Common myeloid progenitor, CD34-positive (primary cell): Measurements from ENCODE around the gene ERGIC1.

ENCODE experiments used
- CTCF ChIA-PET: fragments of 350-600 bp; sonication (Branson Sonifier 250); formaldehyde crosslinking; loops from one replicate; lab custom pipeline; 2021; ENCODE audit warnings: antibody characterized with exemption; lab: Charles Lee
- POLR2A ChIA-PET: fragments of 350-600 bp; sonication (Branson Sonifier 250); formaldehyde crosslinking; loops from one replicate; lab custom pipeline; 2021; ENCODE audit warnings: antibody characterized with exemption; lab: Charles Lee
- DNase-seq, 3 donors: peaks; one replicate each; pipeline versions ENCODE4 v3.0.0 to v3.0.0-alpha.2; 2013
- H3K27ac ChIP-seq, 2 experiments: 1 replicate in 1 of 2; 2 replicates in 1 of 2; pipeline ENCODE4 v1.7.0; 2013; ENCODE audit warnings: inconsistent platforms in 2 of 2, low read length in 2 of 2, mild to moderate bottlenecking in 2 of 2, low read depth in 1 of 2, moderate library complexity in 1 of 2; ENCODE audit not compliant: severe bottlenecking in 2 of 2, insufficient read depth in 1 of 2, poor library complexity in 1 of 2
- H3K27me3 ChIP-seq, 5 experiments: replicated peaks in 2 of 5; 1 replicate in 3 of 5; 2 replicates in 2 of 5; pipeline versions ENCODE4 v1.6.1 to v1.7.0; 2013; ENCODE audit warnings: low read length in 4 of 5, mild to moderate bottlenecking in 2 of 5, moderate library complexity in 2 of 5, inconsistent platforms in 1 of 5; ENCODE audit not compliant: insufficient read depth in 5 of 5, control insufficient read depth in 4 of 5
- H3K36me3 ChIP-seq, 4 experiments: 1 replicate in 2 of 4; 2 replicates in 2 of 4; pipeline versions ENCODE4 v1.6.1 to v1.7.0; 2013; ENCODE audit warnings: low read length in 3 of 4, control low read depth in 1 of 4, mild to moderate bottlenecking in 1 of 4; ENCODE audit not compliant: control insufficient read depth in 4 of 4, insufficient read depth in 4 of 4
- H3K4me1 ChIP-seq, 4 experiments: 1 replicate in 3 of 4; 2 replicates in 1 of 4; pipeline versions ENCODE4 v1.6.1 to v1.7.1; 2013; ENCODE audit warnings: low read length in 3 of 4, mild to moderate bottlenecking in 3 of 4, control low read depth in 1 of 4, inconsistent platforms in 1 of 4, moderate library complexity in 1 of 4; ENCODE audit not compliant: control insufficient read depth in 4 of 4, insufficient read depth in 4 of 4; ENCODE audit errors: control extremely low read depth in 1 of 4
- H3K4me3 ChIP-seq, 7 experiments: 1 replicate in 4 of 7; 2 replicates in 3 of 7; pipeline versions ENCODE4 v1.5.1 to v1.7.0; 2013; ENCODE audit warnings: mild to moderate bottlenecking in 7 of 7, low read length in 6 of 7, moderate library complexity in 6 of 7, inconsistent platforms in 2 of 7, low read depth in 2 of 7, control low read depth in 1 of 7; ENCODE audit not compliant: insufficient read depth in 4 of 7, control insufficient read depth in 1 of 7; ENCODE audit errors: extremely low read depth in 1 of 7
- H3K9me3 ChIP-seq, 5 experiments: 1 replicate in 4 of 5; 2 replicates in 1 of 5; pipeline versions ENCODE4 v1.6.1 to v1.7.1; 2013; ENCODE audit warnings: low read length in 4 of 5, mild to moderate bottlenecking in 2 of 5, inconsistent platforms in 1 of 5, low read depth in 1 of 5, moderate library complexity in 1 of 5; ENCODE audit not compliant: control insufficient read depth in 4 of 5, insufficient read depth in 2 of 5; ENCODE audit errors: control extremely low read depth in 1 of 5
- WGBS: methylation state at CpG from one replicate; pipeline ENCODE4 v1.1.5; 2013; ENCODE audit not compliant: insufficient coverage; 5-methylcytosine and 5-hydroxymethylcytosine counted together

Gene ERGIC1

GRCh38 chr5:172949426-172949825 is 115.4 kb downstream of the ERGIC1 start:
- peaks cover 18 to 74% (median 47%) of the 10 kb centered on the region in 4 experiments for H3K36me3 ChIP-seq
- WGBS = 94% methylated on average over 2 of the region's 3 CpGs
- H3K9me3 ChIP-seq = no peaks in the 10 kb centered on the region
- CTCF ChIA-PET = interaction anchor here (2.4 kb wide), 1 partner anchor 16 kb away, joined by 7 read pairs; no protein-coding TSS in a partner anchor
- no peaks in the 10 kb centered on the region for H3K27me3 ChIP-seq
- no peak overlapping the region for H3K27ac ChIP-seq
- DNase-seq = no peak
- H3K4me1 ChIP-seq = no peaks in the 10 kb centered on the region
- POLR2A ChIA-PET = no interaction called here
- no peak overlapping the region for H3K4me3 ChIP-seq

GRCh38 chr5:172950176-172950965 is 116.3 kb downstream of the ERGIC1 start:
- H3K4me1 ChIP-seq = peaks cover 0 to under 1% (median under 1%) of the 10 kb centered on the region in 4 experiments
- CTCF ChIA-PET = interaction anchor here (0.6 to 2.4 kb wide), 3 partner anchors 17 to 243 kb away, joined by 3 to 7 read pairs (median 3); no protein-coding TSS in a partner anchor
- no peak overlapping the region for H3K4me3 ChIP-seq
- H3K36me3 ChIP-seq = peaks cover 18 to 65% (median 41%) of the 10 kb centered on the region in 4 experiments
- H3K27ac ChIP-seq = no peak overlapping the region
- H3K27me3 ChIP-seq = no peaks in the 10 kb centered on the region
- POLR2A ChIA-PET = no interaction called here
- DNase-seq = no peak
- WGBS = 100% methylated on average over 7 of the region's 12 CpGs
- H3K9me3 ChIP-seq = no peaks in the 10 kb centered on the region

- ChIA-PET CTCF (interaction anchor here (0.6 to 2.4 kb wide), 4 partner anchors 12 to 239 kb away, joined by 3 to 8 read pairs (median 5); no protein-coding TSS in a partner anchor), POLR2A (no interaction called here)
- 83% methylated on average over 11 of the region's 11 CpGs for WGBS
- no peak overlapping the region for H3K4me3 ChIP-seq
- peaks cover 18 to 54% (median 32%) of the 10 kb centered on the region in 4 experiments for H3K36me3 ChIP-seq
- H3K4me1 ChIP-seq = peaks cover 0 to 3% (median 1%) of the 10 kb centered on the region in 4 experiments
- H3K9me3 ChIP-seq = no peaks in the 10 kb centered on the region
- DNase-seq = no peak
- H3K27ac ChIP-seq = no peak overlapping the region
- no peaks in the 10 kb centered on the region for H3K27me3 ChIP-seq
Measured at GRCh38 chr5:172951371-172952033, 117.5 kb downstream of the ERGIC1 start.

- H3K27ac ChIP-seq = no peak overlapping the region
Measured at GRCh38 chr5:172952034-172952511, 118.0 kb downstream of the ERGIC1 start.

GRCh38 chr5:172953776-172954675 is 120.0 kb downstream of the ERGIC1 start:
- ChIA-PET POLR2A (no interaction called here), CTCF (interaction anchor here (0.7 to 1.5 kb wide), 6 partner anchors 10 to 247 kb away, joined by 3 read pairs; no protein-coding TSS in a partner anchor)
- Histone ChIP-seq H3K4me1 (peaks cover 3 to 18% (median 11%) of the 10 kb centered on the region in 4 experiments), H3K9me3 (no peaks in the 10 kb centered on the region), H3K36me3 (peaks cover 10 to 30% (median 19%) of the 10 kb centered on the region in 4 experiments), H3K27ac (no peak overlapping the region), H3K27me3 (no peaks in the 10 kb centered on the region), H3K4me3 (no peak overlapping the region)
- WGBS = 81% methylated on average over 10 of the region's 15 CpGs
- DNase-seq = peak in 1 of 3 donors; percentile 16

More at GRCh38 chr5:172952034-172952511, 118.0 kb downstream of the ERGIC1 start:
- ChIA-PET CTCF (interaction anchor here (0.6 to 1.6 kb wide), 3 partner anchors 12 to 240 kb away, joined by 3 to 8 read pairs (median 3); no protein-coding TSS in a partner anchor), POLR2A (no interaction called here)
- DNase-seq = no peak
- peaks cover 0 to 5% (median 3%) of the 10 kb centered on the region in 4 experiments for H3K4me1 ChIP-seq
- H3K4me3 ChIP-seq = no peak overlapping the region
- H3K9me3 ChIP-seq = no peaks in the 10 kb centered on the region
- peaks cover 18 to 49% (median 29%) of the 10 kb centered on the region in 4 experiments for H3K36me3 ChIP-seq
- H3K27me3 ChIP-seq = no peaks in the 10 kb centered on the region
- 100% methylated on average over 2 of the region's 4 CpGs for WGBS

- WGBS = 89% methylated on average over 5 of the region's 8 CpGs
- H3K4me3 ChIP-seq = no peak overlapping the region
- H3K9me3 ChIP-seq = no peaks in the 10 kb centered on the region
- H3K27me3 ChIP-seq = no peaks in the 10 kb centered on the region
- DNase-seq = no peak
- POLR2A ChIA-PET = no interaction called here
- H3K36me3 ChIP-seq = peaks cover 10 to 23% (median 17%) of the 10 kb centered on the region in 4 experiments
- CTCF ChIA-PET = interaction anchor here (0.7 to 1.5 kb wide), 3 partner anchors 14 to 244 kb away, joined by 3 read pairs; no protein-coding TSS in a partner anchor
- no peak overlapping the region for H3K27ac ChIP-seq
- peaks cover 3 to 23% (median 14%) of the 10 kb centered on the region in 4 experiments for H3K4me1 ChIP-seq
Measured at GRCh38 chr5:172954751-172955159, 120.7 kb downstream of the ERGIC1 start.
